Right kidney (tissue), 1 donor: Measurements from ENCODE around the gene CCDC27.
"Not testable (repeated sequence)": the region's sequence is repeated elsewhere in the genome, so short reads cannot be mapped to it uniquely, and the experiment has no call there.

ENCODE experiments used
- DNase-seq: peaks from one replicate; pipeline ENCODE4 v3.0.0-alpha.2; 2016

The CCDC27 gene

DNA sequence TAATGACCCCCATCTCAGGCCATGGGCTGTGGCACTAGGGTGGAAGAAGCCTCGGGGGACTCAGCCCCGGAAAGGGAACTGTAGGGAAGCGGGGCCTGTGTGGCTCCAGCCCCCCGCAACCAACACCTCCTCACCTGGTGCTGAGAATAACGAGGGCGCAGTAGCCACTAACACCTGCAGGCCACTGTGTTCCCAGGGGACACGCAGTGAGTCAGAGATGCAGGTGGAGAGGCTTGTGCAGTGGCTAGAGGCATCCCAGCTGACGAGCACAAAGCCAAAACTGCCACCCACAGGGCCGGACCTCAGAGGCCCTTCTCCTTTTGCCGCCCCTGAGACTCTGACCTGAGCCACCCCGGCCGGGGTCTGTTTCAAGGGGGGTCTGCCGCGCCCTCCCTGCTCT is 33.5 kb upstream of the CCDC27 start:
- DNase-seq: no peak

DNA sequence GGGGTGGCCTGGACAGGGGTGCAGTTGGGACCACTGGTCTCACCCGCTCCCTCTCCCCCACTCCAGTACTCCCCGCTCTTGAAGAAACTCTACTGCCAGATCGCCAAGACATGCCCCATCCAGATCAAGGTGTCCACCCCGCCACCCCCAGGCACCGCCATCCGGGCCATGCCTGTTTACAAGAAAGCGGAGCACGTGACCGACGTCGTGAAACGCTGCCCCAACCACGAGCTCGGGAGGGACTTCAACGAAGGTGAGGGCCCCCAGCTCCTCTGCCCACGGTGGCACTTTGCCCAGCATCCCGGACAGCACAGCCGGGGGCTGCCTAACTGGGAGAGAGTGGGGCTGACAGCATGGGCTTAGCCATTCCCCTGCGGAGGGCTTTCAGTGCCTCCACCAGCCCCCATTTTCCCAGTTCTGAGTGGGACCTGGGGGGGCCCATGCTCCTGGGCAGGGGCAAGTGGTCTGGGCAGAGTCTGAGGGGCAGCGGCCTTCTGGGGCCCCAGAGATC is 30.2 kb upstream of the CCDC27 start:
- DNase-seq: no peak

DNA sequence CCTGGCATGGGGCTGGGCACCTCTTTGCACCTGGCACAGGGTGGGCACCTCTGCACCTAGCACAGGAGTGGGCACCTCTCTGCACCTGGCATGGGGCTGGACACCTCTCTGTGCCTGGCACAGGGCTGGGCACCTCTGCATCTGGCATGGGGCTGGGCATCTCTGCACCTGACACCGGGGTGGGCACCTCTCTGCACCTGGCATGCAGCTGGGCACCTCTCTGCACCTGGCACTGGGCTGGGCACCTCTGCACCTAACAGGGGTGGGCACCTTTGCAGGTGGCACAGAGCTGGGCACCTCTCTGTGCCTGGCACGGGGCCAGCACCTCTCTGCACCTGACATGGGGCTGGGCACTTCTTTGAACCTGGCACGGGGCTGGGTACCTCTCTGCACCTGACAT is 29.4 kb upstream of the CCDC27 start:
- no peak for DNase-seq

DNA sequence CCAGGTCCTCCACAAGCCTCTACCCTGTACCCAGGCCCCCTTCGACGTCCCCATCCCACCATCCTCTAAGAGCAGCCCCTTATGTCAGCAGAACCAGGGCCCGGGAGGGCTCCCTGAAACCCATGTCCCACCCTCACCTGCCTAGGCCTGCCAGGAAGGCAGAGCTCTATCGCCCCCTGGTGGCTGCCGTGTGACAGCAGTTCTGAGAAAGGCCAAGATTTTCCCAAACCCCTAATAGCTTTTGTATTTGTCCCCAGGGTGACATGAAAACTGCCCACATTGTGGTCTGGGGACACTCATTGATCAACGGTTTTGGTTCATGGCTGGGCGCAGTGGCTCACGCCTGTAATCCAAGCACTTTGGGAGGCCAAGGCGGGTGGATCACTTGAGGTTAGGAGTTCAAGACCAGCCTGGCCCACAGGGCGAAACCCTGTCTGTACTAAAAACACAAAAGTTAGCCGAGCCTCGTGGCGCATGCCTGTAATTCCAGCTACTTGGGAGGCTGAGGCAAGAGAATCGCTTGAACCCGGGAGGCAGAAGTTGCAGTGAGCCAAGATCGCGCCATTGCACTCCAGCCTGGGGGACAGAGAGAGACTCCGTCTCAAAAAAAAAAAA is 27.7 kb upstream of the CCDC27 start:
- DNase-seq: not testable (repeated sequence)

DNA sequence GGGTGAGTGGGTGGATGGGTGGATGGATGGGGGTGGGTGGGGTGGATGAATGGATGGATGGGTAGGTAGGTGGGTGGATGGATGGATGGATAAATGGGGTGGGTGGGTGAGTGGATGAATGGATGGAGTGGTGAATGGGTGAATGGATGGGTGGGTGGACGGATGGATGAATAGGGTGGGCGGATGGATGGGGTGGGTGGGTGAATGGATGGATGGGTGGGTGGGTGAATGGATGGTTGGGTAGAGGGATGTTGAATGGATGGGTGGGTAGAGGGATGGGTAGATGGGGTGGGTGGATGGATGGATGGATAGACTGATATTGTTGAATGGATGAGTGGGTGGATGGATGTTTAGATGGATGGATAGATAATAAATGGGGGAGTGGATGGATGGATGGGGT is 26.9 kb upstream of the CCDC27 start:
- no peak for DNase-seq

DNA sequence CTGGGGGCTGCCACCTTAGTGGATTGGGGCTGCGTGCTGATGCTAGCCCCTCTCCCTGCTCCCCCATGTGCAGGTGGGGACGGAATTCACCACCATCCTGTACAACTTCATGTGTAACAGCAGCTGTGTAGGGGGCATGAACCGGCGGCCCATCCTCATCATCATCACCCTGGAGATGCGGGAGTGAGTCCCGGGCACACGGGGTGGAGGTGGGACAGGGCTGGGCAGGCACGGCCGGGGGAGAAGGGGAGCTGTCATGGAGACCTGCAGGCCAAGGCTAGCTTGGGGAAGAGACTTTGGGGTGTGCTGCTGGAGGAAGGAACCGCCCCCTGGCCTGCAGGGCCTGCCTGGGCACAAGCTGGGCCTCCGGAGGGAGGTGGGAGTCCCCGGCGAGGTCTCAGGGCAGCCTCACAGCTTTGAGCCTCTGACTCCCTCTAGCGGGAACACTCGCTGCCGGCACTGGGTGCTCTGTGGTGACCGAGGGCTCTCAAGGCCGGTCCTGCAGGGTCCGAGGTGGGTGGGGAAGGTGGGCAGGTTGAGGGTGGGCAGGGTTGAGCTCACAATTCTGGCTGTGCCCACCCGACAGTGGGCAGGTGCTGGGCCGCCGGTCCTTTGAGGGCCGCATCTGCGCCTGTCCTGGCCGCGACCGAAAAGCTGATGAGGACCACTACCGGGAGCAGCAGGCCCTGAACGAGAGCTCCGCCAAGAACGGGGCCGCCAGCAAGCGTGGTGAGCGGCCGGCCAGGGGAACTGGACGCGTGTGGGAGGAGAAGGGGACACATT is 25.0 kb upstream of the CCDC27 start:
- DNase-seq: no peak

DNA sequence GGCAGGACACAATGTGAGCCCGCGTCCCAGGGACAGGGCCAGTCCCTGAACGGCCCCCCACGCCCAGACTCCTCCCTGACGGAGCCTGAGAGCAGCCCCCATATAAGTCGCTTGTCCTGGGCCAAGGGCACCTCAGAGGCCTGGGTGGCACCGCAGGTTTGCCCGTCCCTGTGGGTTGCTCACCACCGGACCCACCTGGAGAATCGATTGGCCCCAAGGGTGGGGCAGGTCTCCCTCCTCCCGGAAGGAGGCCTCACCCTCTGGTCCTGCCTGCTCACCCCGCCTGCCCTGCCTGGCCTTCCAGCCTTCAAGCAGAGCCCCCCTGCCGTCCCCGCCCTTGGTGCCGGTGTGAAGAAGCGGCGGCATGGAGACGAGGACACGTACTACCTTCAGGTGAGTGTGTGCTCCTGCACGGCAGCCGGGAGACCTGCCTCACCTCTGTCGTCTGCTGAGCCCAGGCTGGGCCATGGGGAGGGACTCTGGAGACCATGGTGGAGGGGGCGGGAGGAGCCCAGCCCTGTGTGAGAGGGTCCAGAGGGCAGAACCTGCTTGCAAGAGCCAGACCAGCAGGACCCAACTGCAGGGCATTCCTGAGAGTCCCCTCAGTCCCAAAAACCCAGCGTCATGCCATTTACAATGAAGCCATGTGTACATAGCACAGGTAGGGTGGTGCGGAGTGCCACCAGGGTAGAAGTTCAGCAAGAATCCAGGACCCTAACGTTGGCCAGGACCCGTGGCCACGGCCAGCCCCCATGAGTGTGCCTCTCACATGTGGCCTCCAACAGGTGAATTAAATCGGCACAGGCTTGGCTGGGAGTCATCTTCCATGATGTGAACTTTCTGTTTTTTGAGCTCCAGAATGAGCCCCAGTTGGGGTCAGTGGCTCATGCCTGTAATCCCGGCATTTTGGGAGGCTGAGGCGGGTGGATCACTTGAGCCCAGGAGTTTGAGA is 24.1 kb upstream of the CCDC27 start:
- DNase-seq: no peak

DNA sequence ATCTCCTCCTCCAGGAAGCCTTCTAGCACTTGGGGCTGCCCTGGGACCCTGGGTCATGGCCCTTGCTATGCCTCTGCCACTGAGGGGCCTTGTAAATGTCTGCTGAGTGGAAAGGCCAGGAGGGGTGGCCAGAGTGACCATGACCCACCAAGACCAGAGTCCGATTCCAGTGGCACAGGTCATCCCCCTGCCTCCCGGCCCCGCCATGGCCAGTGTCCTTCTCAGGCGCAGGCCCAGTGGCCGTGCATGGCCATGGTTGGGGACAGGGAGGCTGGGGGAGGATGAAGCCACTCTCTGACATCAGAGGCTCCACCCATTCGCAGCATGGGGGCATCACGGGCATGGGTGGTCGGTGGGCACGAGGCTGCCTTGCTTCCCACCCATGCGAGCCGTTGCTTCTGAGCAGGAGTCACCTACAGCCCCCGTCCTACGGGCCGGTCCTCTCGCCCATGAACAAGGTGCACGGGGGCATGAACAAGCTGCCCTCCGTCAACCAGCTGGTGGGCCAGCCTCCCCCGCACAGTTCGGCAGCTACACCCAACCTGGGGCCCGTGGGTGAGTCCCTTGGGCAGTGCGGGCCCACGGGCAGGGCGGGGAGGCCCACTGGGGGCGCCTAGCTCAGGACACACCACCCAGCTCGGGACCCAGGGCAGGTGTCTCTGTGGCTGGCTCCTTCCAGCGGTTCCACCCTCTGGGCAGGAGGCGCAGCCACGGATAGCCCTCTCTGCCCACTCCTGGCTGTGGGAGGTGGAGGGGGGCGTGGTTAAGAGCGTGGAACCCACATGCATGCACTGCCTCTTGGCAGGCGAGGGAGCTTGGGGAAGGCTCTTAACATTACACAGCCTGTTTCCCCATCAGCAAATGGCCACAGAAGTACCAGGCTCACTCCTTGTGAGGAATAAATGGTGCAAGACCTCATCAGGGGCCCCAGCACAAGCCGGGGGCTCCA is 22.4 kb upstream of the CCDC27 start:
- no peak for DNase-seq

DNA sequence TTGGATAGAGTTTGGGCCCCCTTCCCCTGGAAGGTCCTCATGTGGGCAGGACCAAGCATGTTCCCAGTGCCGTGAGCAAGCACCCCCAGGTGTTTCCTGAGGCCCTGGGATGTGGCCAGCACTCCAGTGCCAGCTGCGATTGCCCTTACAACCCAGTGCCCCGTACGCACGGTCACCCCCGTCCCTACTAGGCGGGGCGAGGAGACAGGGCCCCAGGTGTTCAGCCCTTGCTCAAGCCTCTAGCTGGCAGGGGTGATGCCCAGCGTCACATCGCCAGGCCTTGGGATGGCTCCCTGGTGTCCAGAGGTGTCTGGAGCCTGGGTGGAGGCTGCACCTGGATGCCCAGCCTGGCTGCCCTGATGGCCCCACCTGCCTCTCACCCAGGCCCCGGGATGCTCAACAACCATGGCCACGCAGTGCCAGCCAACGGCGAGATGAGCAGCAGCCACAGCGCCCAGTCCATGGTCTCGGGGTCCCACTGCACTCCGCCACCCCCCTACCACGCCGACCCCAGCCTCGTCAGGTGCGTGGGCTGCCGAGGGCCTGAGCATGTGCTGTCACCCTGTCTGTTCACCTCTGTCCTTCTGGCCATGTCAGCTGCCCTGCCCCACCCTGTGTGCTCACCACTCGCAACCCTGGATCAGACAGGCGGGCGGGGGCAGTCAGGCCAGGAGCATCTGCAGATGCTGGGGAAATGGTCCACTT is 21.6 kb upstream of the CCDC27 start:
- no peak for DNase-seq

DNA sequence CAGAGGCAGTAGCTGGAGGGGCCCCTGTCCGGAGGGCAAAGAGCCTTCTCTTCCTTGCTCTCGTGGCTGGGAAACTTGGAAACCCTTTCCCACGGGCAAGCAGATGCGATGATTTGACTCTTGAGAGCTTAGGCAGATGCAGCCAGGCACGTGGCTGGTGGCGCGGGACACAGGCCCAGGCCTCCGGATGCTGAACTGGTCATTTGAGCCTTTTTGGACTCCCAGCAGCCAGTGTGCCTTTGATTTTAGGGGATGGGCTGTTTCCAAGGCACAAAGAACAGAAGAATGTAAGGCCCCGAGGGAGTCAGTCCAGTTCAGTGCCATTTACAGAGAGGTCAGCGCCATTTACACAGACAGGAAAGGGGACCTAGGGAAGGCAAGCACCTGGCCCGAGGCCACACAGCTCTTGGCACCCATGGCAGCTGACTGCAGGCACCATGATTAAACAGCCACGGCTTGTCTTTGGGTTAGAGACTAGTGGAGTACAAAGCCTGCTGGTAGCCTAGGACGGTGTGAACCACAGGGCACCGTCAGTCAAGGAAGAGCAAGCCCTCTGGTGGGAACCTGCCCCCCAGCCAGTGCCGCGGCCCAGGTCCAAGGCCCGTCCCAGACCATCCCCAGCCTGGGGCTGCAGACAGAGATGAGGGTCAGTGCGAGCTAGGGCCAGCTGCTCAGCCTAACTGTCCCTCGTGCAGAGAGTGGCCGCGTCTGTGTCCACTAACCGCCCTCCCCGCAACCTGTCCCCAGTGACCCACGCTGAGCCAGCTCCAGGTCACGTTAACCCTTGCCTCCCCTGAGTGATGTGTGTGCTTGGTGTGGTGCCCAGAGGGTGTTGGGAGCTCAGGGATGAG is 20.4 kb upstream of the CCDC27 start:
- DNase-seq: no peak

DNA sequence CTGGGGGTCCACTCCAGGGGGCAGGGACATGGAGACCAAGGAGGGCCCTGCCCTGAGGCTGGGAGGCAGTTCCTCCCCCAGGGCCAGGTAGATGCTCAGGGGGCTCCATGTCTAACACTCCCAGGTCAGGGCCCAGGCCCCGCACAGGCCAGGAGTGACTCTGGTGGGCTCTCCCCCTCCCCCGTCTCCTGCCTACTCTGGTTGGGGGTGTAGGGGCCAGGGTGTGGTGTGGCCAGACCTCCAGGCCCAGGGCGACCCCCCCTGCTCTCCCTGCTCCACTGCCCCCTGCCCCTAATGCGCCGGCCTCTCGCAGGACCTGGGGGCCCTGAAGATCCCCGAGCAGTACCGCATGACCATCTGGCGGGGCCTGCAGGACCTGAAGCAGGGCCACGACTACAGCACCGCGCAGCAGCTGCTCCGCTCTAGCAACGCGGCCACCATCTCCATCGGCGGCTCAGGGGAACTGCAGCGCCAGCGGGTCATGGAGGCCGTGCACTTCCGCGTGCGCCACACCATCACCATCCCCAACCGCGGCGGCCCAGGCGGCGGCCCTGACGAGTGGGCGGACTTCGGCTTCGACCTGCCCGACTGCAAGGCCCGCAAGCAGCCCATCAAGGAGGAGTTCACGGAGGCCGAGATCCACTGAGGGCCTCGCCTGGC is 19.7 kb upstream of the CCDC27 start:
- peak; percentile 53 for DNase-seq

DNA sequence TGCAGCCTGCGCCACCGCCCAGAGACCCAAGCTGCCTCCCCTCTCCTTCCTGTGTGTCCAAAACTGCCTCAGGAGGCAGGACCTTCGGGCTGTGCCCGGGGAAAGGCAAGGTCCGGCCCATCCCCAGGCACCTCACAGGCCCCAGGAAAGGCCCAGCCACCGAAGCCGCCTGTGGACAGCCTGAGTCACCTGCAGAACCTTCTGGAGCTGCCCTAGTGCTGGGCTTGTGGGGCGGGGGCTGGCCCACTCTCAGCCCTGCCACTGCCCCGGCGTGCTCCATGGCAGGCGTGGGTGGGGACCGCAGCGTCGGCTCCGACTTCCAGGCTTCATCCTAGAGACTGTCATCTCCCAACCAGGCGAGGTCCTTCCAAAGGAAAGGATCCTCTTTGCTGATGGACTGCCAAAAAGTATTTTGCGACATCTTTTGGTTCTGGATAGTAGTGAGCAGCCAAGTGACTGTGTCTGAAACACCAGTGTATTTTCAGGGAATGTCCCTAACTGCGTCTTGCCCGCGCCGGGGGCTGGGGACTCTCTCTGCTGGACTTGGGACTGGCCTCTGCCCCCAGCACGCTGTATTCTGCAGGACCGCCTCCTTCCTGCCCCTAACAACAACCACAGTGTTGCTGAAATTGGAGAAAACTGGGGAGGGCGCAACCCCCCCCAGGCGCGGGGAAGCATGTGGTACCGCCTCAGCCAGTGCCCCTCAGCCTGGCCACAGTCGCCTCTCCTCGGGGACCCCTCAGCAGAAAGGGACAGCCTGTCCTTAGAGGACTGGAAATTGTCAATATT is 19.0 kb upstream of the CCDC27 start:
- DNase-seq: no peak

DNA sequence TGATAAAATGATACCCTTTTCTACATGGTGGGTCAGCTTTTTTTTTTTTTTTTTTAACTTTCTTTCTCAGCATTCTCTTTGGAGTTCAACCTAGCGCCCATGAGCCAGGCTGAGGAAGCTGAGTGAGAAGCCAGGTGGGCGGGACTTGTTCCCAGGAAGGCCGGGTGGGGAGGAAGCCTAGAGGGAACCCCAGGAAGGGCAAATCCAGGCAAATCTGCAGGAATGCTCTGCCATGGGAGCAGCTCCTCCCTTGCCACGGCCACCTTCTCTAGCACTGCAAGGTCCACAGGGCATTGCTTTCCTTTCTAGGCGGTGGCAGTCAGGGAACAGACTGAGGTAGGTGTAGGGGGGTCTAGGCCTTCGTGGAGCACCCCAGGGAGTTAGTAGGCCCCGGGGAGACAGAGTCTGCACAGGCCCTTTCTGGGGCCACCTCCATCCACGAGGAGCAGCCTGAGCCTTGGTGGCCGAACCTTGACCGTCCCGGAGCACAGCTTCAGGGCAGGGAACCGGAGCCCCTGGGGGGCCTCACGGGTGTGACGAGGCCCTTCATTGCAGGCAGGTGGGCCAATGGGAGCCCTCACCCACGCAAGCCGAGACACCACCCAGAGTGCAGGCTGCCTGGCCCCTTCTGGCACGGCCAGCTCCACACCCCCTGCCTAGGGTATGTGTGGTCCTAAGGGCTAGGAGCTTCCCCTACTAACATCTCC is 18.2 kb upstream of the CCDC27 start:
- no peak for DNase-seq

DNA sequence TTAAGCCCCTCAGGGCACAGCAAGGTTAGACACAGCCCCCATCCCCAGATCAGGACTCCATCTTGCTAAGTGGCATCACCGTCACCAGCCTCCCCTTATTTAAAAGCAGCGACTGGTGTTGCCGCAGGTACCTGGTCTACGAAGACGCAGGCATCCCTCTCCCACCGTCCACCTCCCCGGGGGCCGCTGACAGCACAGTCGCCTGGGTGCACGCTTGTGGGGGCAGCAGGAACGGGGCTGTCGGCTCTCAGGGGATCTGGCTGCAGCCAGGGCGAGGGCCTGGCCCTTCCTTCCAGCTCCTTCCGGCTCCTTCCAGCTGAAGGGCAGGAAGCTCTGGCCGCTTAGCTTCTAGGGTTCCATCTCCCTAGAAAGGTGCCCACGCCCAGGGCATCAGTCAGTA is 17.6 kb upstream of the CCDC27 start:
- no peak for DNase-seq

DNA sequence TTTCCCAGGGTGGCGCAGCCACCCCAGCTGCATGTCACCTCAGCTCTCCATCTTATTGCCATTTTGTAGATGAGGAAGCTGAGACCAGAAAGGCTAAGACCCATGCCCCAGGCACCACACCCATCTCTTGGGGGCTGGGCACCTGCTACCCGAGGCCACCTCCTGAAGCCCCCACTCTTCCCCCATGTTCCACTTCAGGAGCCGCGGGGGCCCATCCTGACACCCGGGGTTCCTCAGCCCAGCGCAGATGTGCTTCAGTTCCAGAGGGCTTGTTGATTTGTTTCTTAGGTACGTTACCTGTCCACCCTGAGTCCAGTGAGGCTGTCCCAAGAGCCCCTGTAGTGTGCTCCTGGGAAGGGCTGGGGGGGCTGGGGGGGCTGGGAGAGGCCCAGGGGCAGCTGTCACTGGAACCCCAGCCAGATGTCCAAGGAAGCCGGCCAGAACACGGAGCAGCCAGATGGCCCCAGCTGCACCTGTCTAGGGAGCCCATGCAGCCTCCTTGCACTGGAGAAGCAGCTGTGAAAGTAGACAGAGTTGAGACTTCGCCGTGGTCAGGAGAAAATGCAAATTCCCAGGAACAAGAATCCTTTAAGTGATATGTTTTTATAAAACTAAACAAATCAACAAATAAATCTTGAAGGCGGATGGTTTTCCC is 17.1 kb upstream of the CCDC27 start:
- DNase-seq: no peak

DNA sequence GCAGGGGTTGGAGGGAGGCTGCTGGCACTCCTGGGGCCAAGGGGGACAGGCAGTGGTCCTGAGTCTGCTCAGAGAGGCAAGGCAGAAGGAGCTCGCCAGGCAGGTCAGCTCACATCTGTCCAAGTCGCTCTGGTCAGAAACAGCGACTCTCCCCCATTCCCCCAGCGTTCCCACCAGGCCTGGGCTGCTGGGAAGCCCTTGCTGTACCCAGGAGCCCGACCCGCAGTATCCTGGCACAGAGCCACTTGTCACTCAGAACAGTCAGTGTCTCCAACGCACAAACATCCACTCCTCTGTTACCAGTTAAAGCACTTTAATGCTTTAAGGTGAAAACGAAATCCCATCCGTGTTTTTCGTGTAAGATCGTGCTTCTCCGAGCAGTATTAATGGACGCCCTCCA is 16.6 kb upstream of the CCDC27 start:
- no peak for DNase-seq

DNA sequence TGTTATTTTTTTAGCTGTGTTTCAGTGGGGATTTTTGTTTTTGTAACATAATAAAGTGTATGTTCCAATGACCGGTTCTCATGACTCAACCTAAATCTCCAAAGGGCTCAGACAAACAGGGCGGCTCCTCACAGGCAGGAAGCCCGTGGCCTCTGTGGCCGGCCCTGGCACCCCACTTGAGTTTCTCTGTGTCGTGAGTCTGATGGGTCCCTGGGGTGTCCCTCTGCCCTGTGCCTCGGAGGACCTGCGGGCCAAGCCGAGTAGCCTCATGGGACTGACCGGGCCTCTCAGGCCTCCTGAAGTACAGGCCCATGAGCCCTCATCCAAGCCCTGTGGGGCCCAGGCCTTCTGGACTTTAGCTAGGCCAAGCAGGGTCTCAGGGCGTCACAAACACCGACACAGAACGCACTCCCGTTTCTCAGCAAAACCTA is 16.1 kb upstream of the CCDC27 start:
- DNase-seq: no peak
